GM21723 (cell line): ENCODE results near the gene AKAP6.
"Not testable (repeated sequence)": the region's sequence is repeated elsewhere in the genome, so short reads cannot be mapped to it uniquely, and the experiment has no call there.

Experiments
- ATAC-seq: cut with Tn5 transposase; IDR thresholded peaks from one replicate; pipeline ENCODE4 v1.9.1; 2021; ENCODE audit warnings: mild to moderate bottlenecking, moderate library complexity; ENCODE audit not compliant: unreplicated experiment

The AKAP6 gene

GRCh38 chr14:32435411-32435810, 106.3 kb downstream of the AKAP6 start:
- ATAC-seq = no peak

- ATAC-seq = no peak
These were observed 107.9 kb downstream of the AKAP6 start for GRCh38 chr14:32436993-32437392.

GRCh38 chr14:32438517-32438916, 109.4 kb downstream of the AKAP6 start:
- ATAC-seq = no peak

- ATAC-seq = no peak
These were observed 115.0 kb downstream of the AKAP6 start for GRCh38 chr14:32443890-32444661.

GRCh38 chr14:32447371-32447770, 118.3 kb downstream of the AKAP6 start:
- ATAC-seq = no peak

- no peak for ATAC-seq
These were observed 120.5 kb downstream of the AKAP6 start for GRCh38 chr14:32449648-32450047.

GRCh38 chr14:32450919-32451675, 122.0 kb downstream of the AKAP6 start:
- no peak for ATAC-seq

GRCh38 chr14:32453857-32454810, 125.0 kb downstream of the AKAP6 start:
- no peak for ATAC-seq

GRCh38 chr14:32457213-32457920, 128.3 kb downstream of the AKAP6 start:
- no peak for ATAC-seq

- no peak for ATAC-seq
These were observed 129.6 kb downstream of the AKAP6 start for GRCh38 chr14:32458720-32459119.

- no peak for ATAC-seq
These were observed 131.2 kb downstream of the AKAP6 start for GRCh38 chr14:32460267-32460666.

- not testable (repeated sequence) for ATAC-seq
These were observed 133.5 kb downstream of the AKAP6 start for GRCh38 chr14:32462553-32462952.

- ATAC-seq = no peak
These were observed 139.9 kb downstream of the AKAP6 start for GRCh38 chr14:32468955-32469354.

- no peak for ATAC-seq
These were observed 140.5 kb downstream of the AKAP6 start for GRCh38 chr14:32469388-32470160.

GRCh38 chr14:32470161-32470715, 141.1 kb downstream of the AKAP6 start:
- no peak for ATAC-seq

GRCh38 chr14:32471181-32471580, 142.1 kb downstream of the AKAP6 start:
- no peak for ATAC-seq

- ATAC-seq = no peak
These were observed 143.0 kb downstream of the AKAP6 start for GRCh38 chr14:32472076-32472475.

- ATAC-seq = no peak
These were observed 143.7 kb downstream of the AKAP6 start for GRCh38 chr14:32472512-32473463.
